Measurements from ENCODE around the gene CYTH4. TPM values are rescaled to one million over a fixed set of nuclear protein-coding genes. Genes with fewer than 3 reads are reported as not detected.

CYTH4 gene
- total RNA-seq, 2 donors from 2014 or later: 89.5 to 98.7 TPM

DNA sequence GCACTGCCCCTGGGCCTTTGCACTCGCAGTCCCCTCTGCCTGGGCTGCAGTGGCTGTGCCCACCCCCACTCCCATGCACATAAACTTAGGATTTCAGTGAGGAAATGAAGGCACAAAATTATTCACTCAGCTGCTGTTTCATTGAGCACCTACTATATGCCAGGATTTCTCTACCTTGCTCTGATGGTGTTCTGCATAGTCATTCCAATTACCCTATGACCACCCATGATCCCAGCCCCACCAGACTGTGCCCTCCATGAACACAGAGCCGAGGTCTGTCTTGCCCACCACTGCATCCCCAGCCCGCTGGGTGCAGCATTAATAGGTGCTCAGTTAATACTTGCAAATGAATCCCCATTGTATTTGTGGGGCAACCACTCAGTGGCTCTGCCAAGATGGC, 10.9 kb downstream of the CYTH4 start:
- no peaks in the 10 kb centered on the region for H3K9me3 ChIP-seq (ENCODE audit: control insufficient read depth, low read length, poor library complexity, severe bottlenecking)
- H3K27me3 Mint-ChIP-seq: no peaks in the 10 kb centered on the region
- peaks cover 49% of the 10 kb centered on the region for H3K4me1 Mint-ChIP-seq
- peaks cover 6% of the 10 kb centered on the region for H3K36me3 Mint-ChIP-seq (ENCODE audit: low read depth)
- DNase-seq (no peak), ATAC-seq (no peak)
- peak overlapping the region; percentile 41 for H3K27ac Mint-ChIP-seq
- H3K4me3 Mint-ChIP-seq: no peak overlapping the region

DNA sequence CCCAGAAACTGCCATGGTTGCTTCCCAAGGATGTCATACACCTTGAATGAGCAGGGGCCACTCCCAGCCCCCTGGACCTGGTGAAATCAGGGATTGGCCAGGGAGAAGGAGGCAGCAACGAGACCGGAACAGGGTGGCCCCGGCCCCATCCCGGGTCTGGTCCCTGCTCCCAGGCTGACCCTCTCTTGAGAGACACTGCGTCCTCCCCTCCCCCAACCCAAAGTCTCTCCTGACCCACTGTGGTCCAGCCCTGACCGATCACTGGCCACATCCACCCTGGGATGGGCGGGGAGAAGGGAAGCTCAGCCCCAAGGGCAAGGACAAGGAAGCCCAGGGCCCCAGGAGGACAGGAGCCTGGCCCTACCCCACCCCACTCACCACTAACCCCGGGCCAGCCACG, 12.4 kb downstream of the CYTH4 start:
- Mint-ChIP-seq H3K4me1 (peaks cover 44% of the 10 kb centered on the region), H3K36me3 (ENCODE audit: low read depth) (peaks cover 9% of the 10 kb centered on the region), H3K27me3 (no peaks in the 10 kb centered on the region), H3K4me3 (no peak overlapping the region), H3K27ac (peak overlapping the region; percentile 19)
- H3K9me3 ChIP-seq (ENCODE audit: control insufficient read depth, low read length, poor library complexity, severe bottlenecking): no peaks in the 10 kb centered on the region
- no peak for ATAC-seq
- no peak for DNase-seq

DNA sequence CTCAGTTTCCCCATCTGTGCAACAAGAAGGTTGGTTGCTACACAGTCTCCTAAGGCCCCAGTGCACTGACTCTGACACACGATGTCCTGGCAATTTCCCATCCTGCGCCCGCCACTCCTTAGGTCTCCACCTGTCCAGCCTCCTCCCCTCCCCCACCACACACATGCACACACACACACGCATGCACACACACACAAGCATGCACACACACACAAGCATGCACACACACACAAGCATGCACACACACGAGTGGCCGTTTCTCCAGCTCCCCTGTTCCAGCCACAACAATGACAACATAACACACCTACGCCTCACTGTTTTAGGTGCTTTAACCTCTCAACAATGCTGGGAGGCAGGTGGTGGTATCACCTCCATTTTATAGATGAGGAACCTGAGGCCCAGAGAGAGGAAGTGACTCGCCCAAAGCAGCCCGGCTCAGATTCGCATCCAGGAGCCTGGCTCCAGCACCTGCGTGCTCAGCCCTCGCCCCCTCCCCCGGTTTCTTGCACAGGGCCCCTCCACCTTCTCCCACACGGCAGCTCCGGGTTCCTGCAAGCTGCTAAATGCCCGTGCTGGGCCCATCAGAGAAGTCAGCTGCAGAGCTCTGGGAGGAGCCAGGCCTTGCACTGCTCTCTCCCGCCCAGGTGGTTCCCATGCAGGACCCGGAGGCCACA, 13.0 kb downstream of the CYTH4 start:
- no peak for DNase-seq

DNA sequence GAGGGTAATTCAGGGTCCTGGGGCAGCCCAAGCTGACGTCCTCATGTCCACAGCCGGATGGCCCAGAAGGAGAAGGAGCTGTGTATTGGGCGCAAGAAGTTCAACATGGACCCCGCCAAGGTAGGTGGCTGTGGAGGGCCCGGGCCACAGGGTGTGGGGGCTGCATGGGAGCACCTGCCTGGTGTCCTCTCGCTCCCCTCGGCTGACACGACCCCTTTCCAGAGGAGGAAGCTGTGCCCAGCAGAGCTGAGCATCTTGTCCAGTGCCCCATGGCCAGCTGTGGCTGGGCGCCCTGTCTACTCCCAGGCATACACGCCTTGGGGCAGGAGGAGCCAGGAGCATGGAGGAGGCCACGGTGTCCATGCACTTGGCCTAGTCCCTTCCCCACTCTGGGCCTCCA, 13.6 kb downstream of the CYTH4 start:
- H3K4me1 Mint-ChIP-seq: peaks cover 48% of the 10 kb centered on the region
- H3K9me3 ChIP-seq (ENCODE audit: control insufficient read depth, low read length, poor library complexity, severe bottlenecking): no peaks in the 10 kb centered on the region
- no peak overlapping the region for H3K4me3 Mint-ChIP-seq
- peaks cover 9% of the 10 kb centered on the region for H3K36me3 Mint-ChIP-seq (ENCODE audit: low read depth)
- ATAC-seq (no peak), DNase-seq (no peak)
- no peaks in the 10 kb centered on the region for H3K27me3 Mint-ChIP-seq
- H3K27ac Mint-ChIP-seq: peak overlapping the region; percentile 19

More for the DNA sequence above, 13.0 kb downstream of the CYTH4 start:
- Mint-ChIP-seq H3K4me3 (no peak overlapping the region), H3K4me1 (peaks cover 46% of the 10 kb centered on the region), H3K27ac (peak overlapping the region; percentile 19), H3K27me3 (no peaks in the 10 kb centered on the region), H3K36me3 (ENCODE audit: low read depth) (peaks cover 9% of the 10 kb centered on the region)
- ATAC-seq: no peak
- no peaks in the 10 kb centered on the region for H3K9me3 ChIP-seq (ENCODE audit: control insufficient read depth, low read length, poor library complexity, severe bottlenecking)

DNA sequence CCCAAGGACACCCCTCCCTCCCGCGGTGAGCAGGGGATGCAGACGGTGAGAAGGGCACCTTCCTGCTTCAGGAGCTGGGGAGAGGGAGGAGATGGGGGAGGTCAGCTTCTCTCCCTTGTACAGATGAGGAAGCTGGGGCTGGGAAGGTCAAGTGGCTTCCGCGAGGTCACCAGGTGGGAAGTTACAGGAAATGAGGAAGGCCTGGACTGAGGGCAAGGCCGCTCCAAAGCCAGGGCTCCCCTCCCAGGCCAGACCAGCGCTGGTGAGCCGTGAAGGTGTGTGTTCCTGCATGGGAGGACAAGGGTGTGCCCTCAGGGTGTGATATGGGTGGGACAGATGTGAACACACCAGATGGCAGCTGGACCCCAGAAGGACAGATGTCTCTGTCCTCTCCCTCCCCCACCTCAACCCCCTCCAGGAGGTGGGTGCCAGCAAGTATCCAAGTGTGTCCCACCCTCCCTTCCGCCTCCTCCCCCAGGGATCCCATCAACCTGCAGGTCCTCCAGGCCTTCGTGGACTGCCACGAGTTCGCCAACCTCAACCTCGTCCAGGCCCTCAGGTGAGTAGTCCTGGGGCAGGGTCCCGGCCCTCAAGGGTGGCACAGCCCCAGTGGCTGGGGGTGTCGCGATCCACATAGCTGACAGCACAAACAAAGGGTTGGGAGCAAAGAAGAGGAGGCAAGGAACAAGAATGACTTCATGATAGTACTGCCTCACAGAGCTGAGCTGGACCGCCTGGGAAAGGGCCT, 16.6 kb downstream of the CYTH4 start:
- H3K4me1 Mint-ChIP-seq: peaks cover 45% of the 10 kb centered on the region
- ATAC-seq (no peak), DNase-seq (no peak)
- H3K36me3 Mint-ChIP-seq (ENCODE audit: low read depth): peaks cover 5% of the 10 kb centered on the region
- no peak overlapping the region for H3K4me3 Mint-ChIP-seq
- no peaks in the 10 kb centered on the region for H3K27me3 Mint-ChIP-seq
- no peaks in the 10 kb centered on the region for H3K9me3 ChIP-seq (ENCODE audit: control insufficient read depth, low read length, poor library complexity, severe bottlenecking)
- H3K27ac Mint-ChIP-seq: peak overlapping the region; percentile 96

DNA sequence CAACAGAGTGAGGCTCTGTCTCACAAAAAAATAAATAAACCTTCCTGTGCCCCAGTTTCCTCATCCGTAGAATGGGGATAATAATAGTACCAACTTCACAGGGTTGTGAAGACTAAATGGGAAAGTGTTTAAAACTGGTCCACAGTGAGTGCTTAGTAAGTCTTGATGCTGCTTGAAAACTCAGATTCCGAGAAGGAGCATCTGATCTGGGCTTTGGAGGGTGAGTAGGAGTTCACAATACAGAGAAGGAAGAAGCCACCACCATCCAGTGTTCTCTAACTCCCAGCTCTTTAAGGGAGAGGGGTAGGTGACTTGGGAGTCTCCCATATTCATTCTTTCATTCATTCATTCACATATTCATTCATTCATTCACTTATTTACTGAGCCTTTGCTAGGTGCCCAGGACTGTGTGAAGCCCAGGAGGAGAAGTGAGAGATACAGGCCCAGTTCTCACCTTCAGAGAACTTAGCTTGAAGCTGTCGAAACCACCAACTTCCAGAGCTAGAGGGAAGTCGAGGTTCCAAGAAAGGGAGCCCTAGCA, 17.7 kb downstream of the CYTH4 start:
- ATAC-seq (no peak), DNase-seq (no peak)
- peaks cover 44% of the 10 kb centered on the region for H3K4me1 Mint-ChIP-seq
- peaks cover 5% of the 10 kb centered on the region for H3K36me3 Mint-ChIP-seq (ENCODE audit: low read depth)
- peak overlapping the region; percentile 96 for H3K27ac Mint-ChIP-seq
- H3K27me3 Mint-ChIP-seq: no peaks in the 10 kb centered on the region
- peak overlapping the region; percentile 82 for H3K4me3 Mint-ChIP-seq
- H3K9me3 ChIP-seq (ENCODE audit: control insufficient read depth, low read length, poor library complexity, severe bottlenecking): no peaks in the 10 kb centered on the region

DNA sequence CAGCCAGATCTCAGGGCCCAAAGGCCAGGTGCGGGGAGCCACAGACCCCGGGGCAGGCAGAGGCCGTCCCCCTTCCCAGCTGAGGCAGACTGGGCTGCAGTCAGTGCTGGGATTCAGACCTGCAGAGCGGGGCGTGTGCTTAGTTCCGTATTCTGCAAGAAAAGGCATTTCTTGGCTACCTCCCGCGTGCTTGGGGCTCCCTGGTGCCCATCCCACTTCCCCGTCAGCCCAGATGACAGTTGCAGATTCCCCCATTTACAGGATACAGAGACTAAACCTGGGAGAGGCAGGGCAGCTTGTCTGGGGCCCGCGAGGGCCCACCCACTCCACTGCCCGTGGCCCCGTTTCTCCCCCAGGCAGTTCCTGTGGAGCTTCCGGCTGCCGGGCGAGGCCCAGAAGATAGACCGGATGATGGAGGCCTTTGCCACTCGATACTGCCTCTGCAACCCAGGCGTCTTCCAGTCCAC, 18.3 kb downstream of the CYTH4 start:
- peaks cover 5% of the 10 kb centered on the region for H3K36me3 Mint-ChIP-seq (ENCODE audit: low read depth)
- peak overlapping the region; percentile 96 for H3K27ac Mint-ChIP-seq
- H3K27me3 Mint-ChIP-seq: no peaks in the 10 kb centered on the region
- peak overlapping the region; percentile 82 for H3K4me3 Mint-ChIP-seq
- no peaks in the 10 kb centered on the region for H3K9me3 ChIP-seq (ENCODE audit: control insufficient read depth, low read length, poor library complexity, severe bottlenecking)
- peaks cover 44% of the 10 kb centered on the region for H3K4me1 Mint-ChIP-seq
- ATAC-seq (peak; percentile 77), DNase-seq (peak in 2 of 3 donors; percentile 38 to 45)

DNA sequence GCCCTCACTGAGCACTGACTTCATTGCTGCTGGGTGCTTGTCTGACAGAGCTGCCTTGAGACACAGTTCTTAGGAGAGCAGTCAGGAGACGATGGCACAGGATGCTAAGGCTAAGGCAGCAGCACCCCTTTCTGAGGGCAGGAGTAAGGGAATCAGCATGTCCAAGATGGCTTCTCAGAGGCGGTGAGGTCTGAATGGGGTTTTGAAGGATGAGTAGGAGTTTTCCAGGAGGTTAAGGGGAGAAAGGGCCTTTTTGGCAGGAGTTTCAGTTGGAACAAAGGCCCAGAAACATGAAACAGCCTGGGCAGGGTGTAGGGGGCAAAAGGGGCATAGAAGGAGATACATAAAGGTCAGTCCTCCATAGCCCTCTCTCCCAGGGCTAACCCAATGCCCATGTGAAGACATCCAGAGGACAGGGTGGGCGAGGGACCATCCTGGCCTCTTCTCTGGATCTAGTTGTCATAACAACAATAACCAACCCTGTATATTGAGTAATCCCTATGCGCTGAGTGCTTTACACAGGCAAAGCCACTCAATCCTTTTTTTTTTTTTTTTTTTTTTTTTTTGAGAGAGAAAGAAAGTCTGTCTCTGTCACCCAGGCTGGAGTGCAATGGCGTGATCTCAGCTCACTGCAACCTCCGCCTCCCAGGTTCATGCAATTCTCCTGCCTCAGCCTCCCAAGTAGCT, 19.0 kb downstream of the CYTH4 start:
- H3K4me1 Mint-ChIP-seq: peaks cover 48% of the 10 kb centered on the region

DNA sequence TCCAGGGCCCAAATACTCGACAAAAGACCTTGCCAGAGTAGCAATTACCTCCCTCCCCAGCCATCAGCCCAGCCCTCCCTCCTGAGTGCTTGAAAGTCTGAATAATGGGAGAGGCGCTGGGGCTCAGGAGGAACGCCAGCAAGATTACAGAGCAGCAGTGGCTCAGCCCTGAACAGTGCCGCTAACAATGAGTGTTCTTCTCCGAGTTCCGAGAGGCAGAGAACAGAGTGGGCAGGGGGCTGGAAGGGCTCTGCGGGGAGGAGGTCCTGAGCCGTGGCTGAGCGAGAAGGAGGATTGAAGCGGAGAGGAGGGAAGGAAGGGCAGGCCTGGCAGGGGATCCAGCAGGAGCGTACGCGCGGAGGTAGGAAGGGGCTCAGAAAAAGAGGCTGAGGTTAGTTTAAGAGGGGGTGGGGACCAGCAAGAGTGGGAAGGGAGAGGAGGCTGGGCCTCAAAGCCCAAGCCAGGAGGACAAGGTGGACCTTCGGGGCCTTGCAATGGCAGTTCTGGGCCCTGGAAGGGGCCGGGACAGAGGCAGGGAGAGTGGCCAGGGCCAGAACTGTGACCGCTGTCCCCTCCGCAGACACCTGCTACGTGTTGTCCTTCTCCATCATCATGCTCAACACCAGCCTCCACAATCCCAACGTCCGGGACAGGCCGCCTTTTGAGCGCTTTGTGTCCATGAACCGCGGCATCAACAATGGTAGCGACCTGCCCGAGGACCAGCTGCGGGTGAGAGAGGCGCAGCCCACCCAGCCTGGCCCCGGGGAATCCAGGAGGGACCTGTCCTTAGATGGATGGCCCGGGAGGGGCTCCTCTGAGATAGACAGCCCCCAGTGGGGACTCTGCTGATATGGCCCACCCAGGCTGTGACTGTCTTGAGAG, 20.6 kb downstream of the CYTH4 start:
- Mint-ChIP-seq H3K4me1 (peaks cover 58% of the 10 kb centered on the region), H3K27me3 (no peaks in the 10 kb centered on the region), H3K36me3 (ENCODE audit: low read depth) (peaks cover 5% of the 10 kb centered on the region), H3K27ac (peak overlapping the region; percentile 96), H3K4me3 (peak overlapping the region; percentile 74)
- ATAC-seq (no peak), DNase-seq (no peak)
- no peaks in the 10 kb centered on the region for H3K9me3 ChIP-seq (ENCODE audit: control insufficient read depth, low read length, poor library complexity, severe bottlenecking)

More for the DNA sequence above, 19.0 kb downstream of the CYTH4 start:
- peak overlapping the region; percentile 82 for H3K4me3 Mint-ChIP-seq
- H3K27me3 Mint-ChIP-seq: no peaks in the 10 kb centered on the region
- peak; percentile 26 for ATAC-seq
- no peaks in the 10 kb centered on the region for H3K9me3 ChIP-seq (ENCODE audit: control insufficient read depth, low read length, poor library complexity, severe bottlenecking)
- DNase-seq: no peak
- H3K27ac Mint-ChIP-seq: peak overlapping the region; percentile 96
- H3K36me3 Mint-ChIP-seq (ENCODE audit: low read depth): peaks cover 5% of the 10 kb centered on the region

DNA sequence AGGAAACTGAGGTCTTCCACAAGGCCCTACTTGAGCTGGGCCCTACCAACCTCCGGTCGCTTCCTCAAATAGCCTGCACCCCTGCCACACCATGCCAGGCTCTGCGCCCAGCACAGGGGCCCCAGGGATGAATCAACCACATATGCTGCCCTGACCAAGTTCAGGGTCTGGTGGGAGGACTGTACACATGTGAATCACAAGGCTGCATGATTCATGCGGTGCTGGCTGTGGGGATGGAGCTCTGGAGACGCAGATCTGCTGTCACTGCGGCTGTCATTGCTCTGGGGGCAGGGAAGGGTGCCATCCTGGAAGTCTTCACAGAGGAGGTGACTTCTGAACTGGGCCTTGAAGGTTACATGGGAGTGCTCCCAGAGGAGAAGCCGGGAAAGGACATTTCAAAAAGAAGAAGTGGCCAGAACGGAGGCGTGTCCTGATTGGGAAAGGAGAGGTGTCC, 21.5 kb downstream of the CYTH4 start:
- H3K9me3 ChIP-seq (ENCODE audit: control insufficient read depth, low read length, poor library complexity, severe bottlenecking): no peaks in the 10 kb centered on the region
- peaks cover 64% of the 10 kb centered on the region for H3K4me1 Mint-ChIP-seq
- DNase-seq (no peak), ATAC-seq (no peak)
- H3K27me3 Mint-ChIP-seq: no peaks in the 10 kb centered on the region
- peak overlapping the region; percentile 64 for H3K4me3 Mint-ChIP-seq
- peaks cover 5% of the 10 kb centered on the region for H3K36me3 Mint-ChIP-seq (ENCODE audit: low read depth)
- H3K27ac Mint-ChIP-seq: peak overlapping the region; percentile 80

DNA sequence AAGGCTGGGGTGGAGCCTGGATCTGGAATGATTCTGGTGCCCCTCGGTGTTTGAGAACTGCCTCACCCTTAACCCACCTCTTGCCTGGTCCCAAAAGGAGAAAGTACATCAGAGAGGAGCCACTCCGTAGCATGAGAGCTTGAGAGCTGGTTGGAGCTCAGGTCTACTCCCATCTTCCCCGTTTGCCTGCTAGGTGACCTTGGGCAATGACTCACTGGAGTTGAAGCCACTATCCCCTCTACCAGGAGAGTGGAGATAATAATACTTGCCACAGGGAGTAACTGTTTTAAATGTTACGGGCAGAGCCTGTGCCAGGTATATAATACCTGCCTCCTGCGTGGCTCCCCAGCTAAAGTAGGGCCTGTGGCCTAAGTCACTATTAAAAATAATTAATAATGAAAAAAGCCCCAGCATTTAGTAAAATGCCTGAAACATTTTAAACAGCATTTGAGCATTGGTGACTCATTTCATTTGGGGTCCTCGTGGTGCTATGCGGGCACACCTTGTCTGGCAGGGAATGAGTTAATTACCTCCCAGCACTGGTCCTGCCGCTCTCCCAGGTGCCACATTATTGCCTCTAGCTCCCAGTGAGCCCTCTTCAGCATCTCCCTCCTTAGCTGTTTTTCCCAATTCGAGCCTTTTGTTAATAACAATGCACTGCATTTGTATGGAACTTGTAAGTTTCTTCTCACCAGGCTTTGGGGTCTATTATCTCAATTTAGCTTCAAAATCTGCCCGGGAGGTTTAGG, 22.5 kb downstream of the CYTH4 start:
- Mint-ChIP-seq H3K36me3 (ENCODE audit: low read depth) (peaks cover 5% of the 10 kb centered on the region), H3K4me3 (no peak overlapping the region), H3K4me1 (peaks cover 68% of the 10 kb centered on the region)

DNA sequence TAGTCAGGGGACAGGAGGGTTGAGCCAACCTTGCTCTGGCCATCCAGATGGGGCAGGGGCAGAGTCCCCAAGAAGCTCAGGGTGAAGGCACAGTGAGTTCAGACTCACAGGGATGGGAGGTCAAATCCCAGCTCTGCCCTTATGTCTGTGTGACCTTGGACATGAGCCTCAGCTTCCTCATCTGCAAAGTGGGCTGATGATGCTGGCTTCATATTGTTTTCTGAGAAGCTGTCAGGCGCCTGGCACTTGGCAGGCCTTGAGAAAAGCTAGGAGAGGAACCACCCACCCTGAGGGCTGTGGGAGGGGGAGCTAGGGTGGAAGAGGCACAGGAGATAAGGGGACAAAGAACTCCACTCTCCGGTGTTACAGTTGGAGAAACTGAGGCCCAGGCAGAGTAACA, 23.6 kb downstream of the CYTH4 start:
- H3K27ac Mint-ChIP-seq: peak overlapping the region; percentile 99
- DNase-seq (no peak), ATAC-seq (no peak)
- H3K4me1 Mint-ChIP-seq: peaks cover 66% of the 10 kb centered on the region
- H3K27me3 Mint-ChIP-seq: no peaks in the 10 kb centered on the region
- no peaks in the 10 kb centered on the region for H3K9me3 ChIP-seq (ENCODE audit: control insufficient read depth, low read length, poor library complexity, severe bottlenecking)
- H3K36me3 Mint-ChIP-seq (ENCODE audit: low read depth): peaks cover 5% of the 10 kb centered on the region
- peak overlapping the region; percentile 87 for H3K4me3 Mint-ChIP-seq

More for the DNA sequence above, 22.5 kb downstream of the CYTH4 start:
- ATAC-seq: no peak
- peak overlapping the region; percentile 99 for H3K27ac Mint-ChIP-seq
- no peak for DNase-seq
- no peaks in the 10 kb centered on the region for H3K27me3 Mint-ChIP-seq
- H3K9me3 ChIP-seq (ENCODE audit: control insufficient read depth, low read length, poor library complexity, severe bottlenecking): no peaks in the 10 kb centered on the region

All from T-helper 17 cell (primary cell).